ENCODE data around the gene FOXP4. TPM values are rescaled to one million over a fixed set of nuclear protein-coding genes. Genes with fewer than 3 reads are reported as not detected.

FOXP4 gene
- polyA plus RNA-seq, 2 of the 4 experiments (the other 2 are of a cell fraction) = 2.6 to 14.2 TPM

DNA sequence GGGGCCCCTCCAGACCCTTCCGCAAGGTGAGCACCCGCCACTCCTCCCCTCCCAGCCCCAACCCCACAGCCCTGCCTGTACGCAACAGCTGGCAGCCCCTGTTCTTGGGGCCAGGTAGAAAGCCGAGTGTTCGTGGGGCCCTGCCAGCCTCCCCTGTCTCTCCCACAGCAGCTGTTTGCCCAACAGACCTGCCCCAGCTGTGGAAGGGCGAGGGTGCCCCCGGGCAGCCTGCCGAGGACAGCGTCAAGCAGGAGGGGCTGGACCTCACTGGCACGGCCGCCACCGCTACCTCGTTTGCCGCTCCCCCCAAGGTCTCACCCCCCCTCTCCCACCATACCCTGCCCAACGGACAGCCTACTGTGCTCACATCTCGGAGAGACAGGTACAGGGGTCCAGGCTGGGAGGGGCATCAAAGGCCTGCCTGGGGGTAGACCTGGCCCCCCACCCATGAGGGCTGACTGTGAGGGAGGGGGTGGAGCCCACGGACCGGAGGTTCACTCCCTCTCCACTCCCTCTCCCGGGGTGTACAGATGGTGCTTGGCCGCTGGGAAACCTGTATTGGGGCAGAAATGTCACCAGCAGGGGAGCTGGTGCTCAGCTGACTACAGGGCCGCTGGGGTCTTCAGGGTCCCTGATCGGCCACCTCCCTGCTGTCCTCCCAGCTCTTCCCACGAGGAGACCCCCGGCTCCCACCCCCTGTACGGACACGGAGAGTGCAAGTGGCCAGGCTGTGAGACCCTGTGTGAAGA is 41.1 kb downstream of the FOXP4 start:
- 79% methylated on average over 11 of the region's 26 CpGs for WGBS (ENCODE audit: missing lambda C conversion rate)
- ATAC-seq (no peak), FAIRE-seq (no peak), DNase-seq (ENCODE audit: low read depth in 1 of 2, low spot score in 1 of 2) (no peak)
- H3K9me3 ChIP-seq = no peaks in the 10 kb centered on the region
- POLR2A ChIA-PET = interaction anchor here (0.6 kb wide), 1 partner anchor 9 kb away, joined by 4 read pairs; no protein-coding TSS in a partner anchor
- peaks cover 33% of the 10 kb centered on the region for H3K4me1 ChIP-seq
- CTCF ChIA-PET = interaction anchor here (1.1 to 3.0 kb wide), 7 partner anchors 8 to 220 kb away, joined by 3 to 20 read pairs (median 3); no protein-coding TSS in a partner anchor
- H3K4me2 ChIP-seq = no peak overlapping the region
- TF ChIP-seq FOXS1 (CRISPR knock-in tag; IDR thresholded peaks at IDR 0.05) (no peak), KDM5A (IDR thresholded peaks at IDR 0.05) (no peak), EHMT2 (IDR thresholded peaks at IDR 0.05; ENCODE audit: low read depth) (no peak), HDAC2 (IDR thresholded peaks at IDR 0.05) (no peak), FOSL2 (IDR thresholded peaks at IDR 0.05) (no peak), FOSL2 (CRISPR knock-in tag; IDR thresholded peaks at IDR 0.05) (no peak), FOSB (CRISPR knock-in tag; IDR thresholded peaks at IDR 0.05) (no peak), POLR2A (IDR thresholded peaks at IDR 0.05; ENCODE audit: low read length) (no peak), CHD2 (IDR thresholded peaks at IDR 0.05; ENCODE audit: low read length, partially characterized antibody) (no peak), EP300 (IDR thresholded peaks at IDR 0.05) (no peak), HOXB5 (CRISPR knock-in tag; IDR thresholded peaks at IDR 0.05) (no peak), MAFK (IDR thresholded peaks at IDR 0.05; ENCODE audit: partially characterized antibody) (no peak)
- TF ChIP-seq, protein P1, sequence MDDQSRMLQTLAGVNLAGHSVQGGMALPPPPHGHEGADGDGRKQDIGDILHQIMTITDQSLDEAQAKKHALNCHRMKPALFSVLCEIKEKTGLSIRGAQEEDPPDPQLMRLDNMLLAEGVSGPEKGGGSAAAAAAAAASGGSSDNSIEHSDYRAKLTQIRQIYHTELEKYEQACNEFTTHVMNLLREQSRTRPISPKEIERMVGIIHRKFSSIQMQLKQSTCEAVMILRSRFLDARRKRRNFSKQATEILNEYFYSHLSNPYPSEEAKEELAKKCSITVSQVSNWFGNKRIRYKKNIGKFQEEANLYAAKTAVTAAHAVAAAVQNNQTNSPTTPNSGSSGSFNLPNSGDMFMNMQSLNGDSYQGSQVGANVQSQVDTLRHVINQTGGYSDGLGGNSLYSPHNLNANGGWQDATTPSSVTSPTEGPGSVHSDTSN (IDR thresholded peaks at IDR 0.05) = no peak
- TF ChIP-seq, protein P2, sequence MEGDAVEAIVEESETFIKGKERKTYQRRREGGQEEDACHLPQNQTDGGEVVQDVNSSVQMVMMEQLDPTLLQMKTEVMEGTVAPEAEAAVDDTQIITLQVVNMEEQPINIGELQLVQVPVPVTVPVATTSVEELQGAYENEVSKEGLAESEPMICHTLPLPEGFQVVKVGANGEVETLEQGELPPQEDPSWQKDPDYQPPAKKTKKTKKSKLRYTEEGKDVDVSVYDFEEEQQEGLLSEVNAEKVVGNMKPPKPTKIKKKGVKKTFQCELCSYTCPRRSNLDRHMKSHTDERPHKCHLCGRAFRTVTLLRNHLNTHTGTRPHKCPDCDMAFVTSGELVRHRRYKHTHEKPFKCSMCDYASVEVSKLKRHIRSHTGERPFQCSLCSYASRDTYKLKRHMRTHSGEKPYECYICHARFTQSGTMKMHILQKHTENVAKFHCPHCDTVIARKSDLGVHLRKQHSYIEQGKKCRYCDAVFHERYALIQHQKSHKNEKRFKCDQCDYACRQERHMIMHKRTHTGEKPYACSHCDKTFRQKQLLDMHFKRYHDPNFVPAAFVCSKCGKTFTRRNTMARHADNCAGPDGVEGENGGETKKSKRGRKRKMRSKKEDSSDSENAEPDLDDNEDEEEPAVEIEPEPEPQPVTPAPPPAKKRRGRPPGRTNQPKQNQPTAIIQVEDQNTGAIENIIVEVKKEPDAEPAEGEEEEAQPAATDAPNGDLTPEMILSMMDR (IDR thresholded peaks at IDR 0.05) = no peak
- no peak overlapping the region for H3K4me3 ChIP-seq
- no peak overlapping the region; a peak in 1 of 6 replicates for H3K27ac ChIP-seq

- Histone ChIP-seq H3K4me3 (no peak overlapping the region), H3K4me2 (no peak overlapping the region), H3K9me3 (no peaks in the 10 kb centered on the region), H3K4me1 (peaks cover 25% of the 10 kb centered on the region), H3K27ac (no peak overlapping the region)
- POLR2A ChIA-PET = no interaction called here
- DNase-seq (ENCODE audit: low read depth in 1 of 2, low spot score in 1 of 2) (no peak), ATAC-seq (no peak), FAIRE-seq (no peak)
- 81% methylated on average over 14 of the region's 15 CpGs for WGBS (ENCODE audit: missing lambda C conversion rate)
- CTCF ChIA-PET = interaction anchor here (1.1 to 3.0 kb wide), 7 partner anchors 9 to 221 kb away, joined by 3 to 20 read pairs (median 4); no protein-coding TSS in a partner anchor
- TF ChIP-seq, protein P2 (IDR thresholded peaks at IDR 0.05) = no peak
- TF ChIP-seq BCL3 (IDR thresholded peaks at IDR 0.05) (no peak), MYC (IDR thresholded peaks at IDR 0.05; ENCODE audit: borderline replicate concordance, low read length) (no peak), TP53 (CRISPR knock-in tag; IDR thresholded peaks at IDR 0.05) (no peak), CBX8 (IDR thresholded peaks at IDR 0.05) (no peak), PHF8 (IDR thresholded peaks at IDR 0.05; ENCODE audit: borderline replicate concordance, low read depth) (no peak)
These were observed 41.9 kb downstream of the FOXP4 start for GRCh38 chr6:41588111-41588510.

Measured in A549 (cell line).